ENCODE measurements around the gene UBE2E3. TPM values are rescaled to one million over a fixed set of nuclear protein-coding genes. Genes with fewer than 3 reads are reported as not detected.

The UBE2E3 gene
- total RNA-seq, 1 experiment from 2014 or later: 91.3 TPM

DNA sequence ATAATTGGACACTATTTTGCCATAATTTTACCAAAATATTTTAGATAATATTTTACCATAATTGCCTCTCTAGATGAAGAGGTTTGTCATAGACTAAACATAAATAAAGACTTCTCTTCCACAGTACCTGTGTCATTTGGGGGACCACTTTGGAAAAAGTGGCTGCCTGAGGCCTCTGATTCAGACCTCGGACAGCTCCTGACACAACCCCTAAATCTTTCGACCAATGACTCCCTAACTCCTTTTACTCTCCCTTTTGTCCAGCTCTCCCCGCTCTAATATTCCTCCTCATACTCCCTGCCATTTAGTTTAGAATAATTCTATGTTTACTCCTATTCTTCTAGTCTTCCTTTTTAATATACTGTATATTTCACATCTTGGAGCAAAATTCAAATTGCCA is 36.0 kb upstream of the UBE2E3 start:
- intact Hi-C loops (cut with micrococcal nuclease; ENCODE audit: unreplicated experiment) (no loop called here), in situ Hi-C loops (cut with HindIII; ENCODE audit: low pct_unique_long_range_greater_than_20kb, low sequenced_read_pairs) (no loop called here)
- H3K9me3 ChIP-seq (ENCODE audit: control insufficient read depth, insufficient read depth, low read depth, low read length): no peaks in the 10 kb centered on the region
- TF ChIP-seq TCF7L2 (IDR thresholded peaks at IDR 0.05; ENCODE audit: low read depth, low read length) (no peak), REST (IDR thresholded peaks at IDR 0.05; ENCODE audit: insufficient read depth in 1 of 2, low read depth in 2 of 2, low read length in 1 of 2) (peak in 1 of 2 experiments; percentile 59; a peak in 1 of 4 replicates), POLR2AphosphoS5 (IDR thresholded peaks at IDR 0.05; ENCODE audit: low read depth, low read length) (no peak), SIN3A (IDR thresholded peaks at IDR 0.05; ENCODE audit: borderline replicate concordance, insufficient read depth, low read depth, low read length) (no peak)
- no peak overlapping the region for H3K27ac ChIP-seq (ENCODE audit: low read length)
- H3K4me3 ChIP-seq (ENCODE audit: low read depth in 2 of 2, low read length in 2 of 2): no peak overlapping the region
- POLR2A ChIA-PET: no interaction called here
- no TSS peak for BruUV-seq (replicated peaks)
- DNase-seq (ENCODE audit: low read depth, low spot score) (no peak), ATAC-seq (no peak)
- no peaks in the 10 kb centered on the region for H3K4me1 ChIP-seq (ENCODE audit: control insufficient read depth, insufficient read depth, low read length)
- CTCF ChIA-PET: no interaction called here
- H3K27me3 ChIP-seq (ENCODE audit: control insufficient read depth, insufficient read depth, low read length): no peaks in the 10 kb centered on the region
- H3K36me3 ChIP-seq (ENCODE audit: control insufficient read depth, insufficient read depth, low read length): no peaks in the 10 kb centered on the region

GRCh38 chr2:180947208-180947689 is 33.2 kb upstream of the UBE2E3 start:
- ATAC-seq: no peak
- TF ChIP-seq SIN3A (IDR thresholded peaks at IDR 0.05; ENCODE audit: borderline replicate concordance, insufficient read depth, low read depth, low read length): no peak
- in situ Hi-C loops (cut with HindIII; ENCODE audit: low pct_unique_long_range_greater_than_20kb, low sequenced_read_pairs): no loop called here
- H3K9me3 ChIP-seq (ENCODE audit: control insufficient read depth, insufficient read depth, low read depth, low read length): no peaks in the 10 kb centered on the region
- no peak for DNase-seq (ENCODE audit: low read depth, low spot score)
- no peaks in the 10 kb centered on the region for H3K27me3 ChIP-seq (ENCODE audit: control insufficient read depth, insufficient read depth, low read length)
- H3K4me3 ChIP-seq (ENCODE audit: low read depth in 2 of 2, low read length in 2 of 2): no peak overlapping the region
- no peak overlapping the region for H3K27ac ChIP-seq (ENCODE audit: low read length)
- H3K4me1 ChIP-seq (ENCODE audit: control insufficient read depth, insufficient read depth, low read length): no peaks in the 10 kb centered on the region
- H3K36me3 ChIP-seq (ENCODE audit: control insufficient read depth, insufficient read depth, low read length): no peaks in the 10 kb centered on the region
- CTCF ChIA-PET: no interaction called here
- POLR2A ChIA-PET: no interaction called here
- no TSS peak for BruUV-seq (replicated peaks)
- intact Hi-C loops (cut with micrococcal nuclease; ENCODE audit: unreplicated experiment): no loop called here

GRCh38 chr2:180949896-180950295 is 30.5 kb upstream of the UBE2E3 start:
- no peak for DNase-seq (ENCODE audit: low read depth, low spot score)
- no peak for TF ChIP-seq SIN3A (IDR thresholded peaks at IDR 0.05; ENCODE audit: borderline replicate concordance, insufficient read depth, low read depth, low read length)
- TF ChIP-seq POLR2AphosphoS5 (IDR thresholded peaks at IDR 0.05; ENCODE audit: low read depth, low read length): no peak
- no peak for TF ChIP-seq TCF7L2 (IDR thresholded peaks at IDR 0.05; ENCODE audit: low read depth, low read length)
- TF ChIP-seq REST (IDR thresholded peaks at IDR 0.05; ENCODE audit: insufficient read depth in 1 of 2, low read depth in 2 of 2, low read length in 1 of 2): no peak
- TF ChIP-seq, protein P1, sequence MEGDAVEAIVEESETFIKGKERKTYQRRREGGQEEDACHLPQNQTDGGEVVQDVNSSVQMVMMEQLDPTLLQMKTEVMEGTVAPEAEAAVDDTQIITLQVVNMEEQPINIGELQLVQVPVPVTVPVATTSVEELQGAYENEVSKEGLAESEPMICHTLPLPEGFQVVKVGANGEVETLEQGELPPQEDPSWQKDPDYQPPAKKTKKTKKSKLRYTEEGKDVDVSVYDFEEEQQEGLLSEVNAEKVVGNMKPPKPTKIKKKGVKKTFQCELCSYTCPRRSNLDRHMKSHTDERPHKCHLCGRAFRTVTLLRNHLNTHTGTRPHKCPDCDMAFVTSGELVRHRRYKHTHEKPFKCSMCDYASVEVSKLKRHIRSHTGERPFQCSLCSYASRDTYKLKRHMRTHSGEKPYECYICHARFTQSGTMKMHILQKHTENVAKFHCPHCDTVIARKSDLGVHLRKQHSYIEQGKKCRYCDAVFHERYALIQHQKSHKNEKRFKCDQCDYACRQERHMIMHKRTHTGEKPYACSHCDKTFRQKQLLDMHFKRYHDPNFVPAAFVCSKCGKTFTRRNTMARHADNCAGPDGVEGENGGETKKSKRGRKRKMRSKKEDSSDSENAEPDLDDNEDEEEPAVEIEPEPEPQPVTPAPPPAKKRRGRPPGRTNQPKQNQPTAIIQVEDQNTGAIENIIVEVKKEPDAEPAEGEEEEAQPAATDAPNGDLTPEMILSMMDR (IDR thresholded peaks at IDR 0.05): no peak
- BruUV-seq (replicated peaks): no TSS peak
- Histone ChIP-seq H3K4me3 (ENCODE audit: low read depth in 2 of 2, low read length in 2 of 2) (no peak overlapping the region), H3K27ac (ENCODE audit: low read length) (no peak overlapping the region), H3K27me3 (ENCODE audit: control insufficient read depth, insufficient read depth, low read length) (no peaks in the 10 kb centered on the region), H3K4me1 (ENCODE audit: control insufficient read depth, insufficient read depth, low read length) (no peaks in the 10 kb centered on the region), H3K9me3 (ENCODE audit: control insufficient read depth, insufficient read depth, low read depth, low read length) (no peaks in the 10 kb centered on the region), H3K36me3 (ENCODE audit: control insufficient read depth, insufficient read depth, low read length) (no peaks in the 10 kb centered on the region)
- POLR2A ChIA-PET: no interaction called here
- intact Hi-C loops (cut with micrococcal nuclease; ENCODE audit: unreplicated experiment) (no loop called here), in situ Hi-C loops (cut with HindIII; ENCODE audit: low pct_unique_long_range_greater_than_20kb, low sequenced_read_pairs) (no loop called here)
- CTCF ChIA-PET: no interaction called here
- no peak for ATAC-seq

All from Panc1 (cell line).